ENCODE data around the gene WWOX.

- TF ChIP-seq CTCF (IDR thresholded peaks at IDR 0.05) (no peak), EZH2 (IDR thresholded peaks at IDR 0.05; ENCODE audit: borderline replicate concordance, insufficient read depth, low read depth, low read length, poor library complexity, severe bottlenecking) (no peak)
Measured at GRCh38 chr16:78254841-78255240, 155.4 kb downstream of the WWOX start.
